WERI-Rb-1 (cell line): ENCODE data around the gene TNPO3.
A peak's percentile ranks its signal among the peaks of the same experiment; 100 is the strongest.

Experiments
- DNase-seq: peaks from one replicate; pipeline ENCODE4 v3.0.0-alpha.2; 2020
- H3K27ac ChIP-seq: fragments of 250-450 bp; sonication (Bioruptor Pico); 2 replicates; pipeline ENCODE4 v1.5.1; 2020; ENCODE audit warnings: mild to moderate bottlenecking, moderate library complexity
- H3K27me3 ChIP-seq: fragments of 250-450 bp; sonication (Bioruptor Pico); 2 replicates; pipeline ENCODE4 v1.5.1; 2021; ENCODE audit warnings: mild to moderate bottlenecking, low read depth, moderate library complexity; ENCODE audit not compliant: insufficient read depth, severe bottlenecking
- H3K36me3 ChIP-seq: fragments of 250-450 bp; sonication (Bioruptor Pico); 2 replicates; pipeline ENCODE4 v1.5.1; 2020; ENCODE audit warnings: mild to moderate bottlenecking, moderate library complexity
- H3K4me3 ChIP-seq: 2 replicates; pipeline ENCODE4 v1.5.1; 2011; ENCODE audit warnings: low read depth, mild to moderate bottlenecking, control low read depth, low read length
- H3K9me3 ChIP-seq: fragments of 250-450 bp; sonication (Bioruptor Pico); 2 replicates; pipeline ENCODE4 v1.5.1; 2021; ENCODE audit warnings: mild to moderate bottlenecking, moderate library complexity; ENCODE audit not compliant: severe bottlenecking
- TF ChIP-seq, protein P1 (sequence below): IDR thresholded peaks from 2 replicates; pipeline ENCODE4 v1.5.1; 2011; ENCODE audit warnings: low read depth, mild to moderate bottlenecking, control low read depth, inconsistent platforms, low read length

The TNPO3 gene

GRCh38 chr7:128922496-128923410 is 132.2 kb downstream of the TNPO3 start:
- no peaks in the 10 kb centered on the region for H3K27me3 ChIP-seq
- no peak overlapping the region for H3K27ac ChIP-seq
- no peak overlapping the region for H3K4me3 ChIP-seq
- H3K9me3 ChIP-seq = no peaks in the 10 kb centered on the region
- no peaks in the 10 kb centered on the region for H3K36me3 ChIP-seq
- TF ChIP-seq, protein P1, sequence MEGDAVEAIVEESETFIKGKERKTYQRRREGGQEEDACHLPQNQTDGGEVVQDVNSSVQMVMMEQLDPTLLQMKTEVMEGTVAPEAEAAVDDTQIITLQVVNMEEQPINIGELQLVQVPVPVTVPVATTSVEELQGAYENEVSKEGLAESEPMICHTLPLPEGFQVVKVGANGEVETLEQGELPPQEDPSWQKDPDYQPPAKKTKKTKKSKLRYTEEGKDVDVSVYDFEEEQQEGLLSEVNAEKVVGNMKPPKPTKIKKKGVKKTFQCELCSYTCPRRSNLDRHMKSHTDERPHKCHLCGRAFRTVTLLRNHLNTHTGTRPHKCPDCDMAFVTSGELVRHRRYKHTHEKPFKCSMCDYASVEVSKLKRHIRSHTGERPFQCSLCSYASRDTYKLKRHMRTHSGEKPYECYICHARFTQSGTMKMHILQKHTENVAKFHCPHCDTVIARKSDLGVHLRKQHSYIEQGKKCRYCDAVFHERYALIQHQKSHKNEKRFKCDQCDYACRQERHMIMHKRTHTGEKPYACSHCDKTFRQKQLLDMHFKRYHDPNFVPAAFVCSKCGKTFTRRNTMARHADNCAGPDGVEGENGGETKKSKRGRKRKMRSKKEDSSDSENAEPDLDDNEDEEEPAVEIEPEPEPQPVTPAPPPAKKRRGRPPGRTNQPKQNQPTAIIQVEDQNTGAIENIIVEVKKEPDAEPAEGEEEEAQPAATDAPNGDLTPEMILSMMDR = no peak
- DNase-seq = no peak

GRCh38 chr7:128921866-128922440 is 133.0 kb downstream of the TNPO3 start:
- DNase-seq = no peak
- Histone ChIP-seq H3K9me3 (no peaks in the 10 kb centered on the region), H3K36me3 (no peaks in the 10 kb centered on the region), H3K27ac (no peak overlapping the region), H3K27me3 (no peaks in the 10 kb centered on the region), H3K4me3 (no peak overlapping the region)
- TF ChIP-seq, protein P1 = no peak

- DNase-seq = no peak
- Histone ChIP-seq H3K27me3 (no peaks in the 10 kb centered on the region), H3K9me3 (no peaks in the 10 kb centered on the region), H3K36me3 (no peaks in the 10 kb centered on the region), H3K4me3 (no peak overlapping the region), H3K27ac (no peak overlapping the region)
- TF ChIP-seq, protein P1 = no peak
Measured at GRCh38 chr7:128920913-128921582, 133.9 kb downstream of the TNPO3 start.

- TF ChIP-seq, protein P1 = peak; percentile 12; the same call in 1 of the 2 replicates
- Histone ChIP-seq H3K27me3 (no peaks in the 10 kb centered on the region), H3K9me3 (no peaks in the 10 kb centered on the region), H3K4me3 (no peak overlapping the region), H3K36me3 (no peaks in the 10 kb centered on the region), H3K27ac (no peak overlapping the region)
- no peak for DNase-seq
Measured at GRCh38 chr7:128919881-128920799, 134.8 kb downstream of the TNPO3 start.

DNA sequence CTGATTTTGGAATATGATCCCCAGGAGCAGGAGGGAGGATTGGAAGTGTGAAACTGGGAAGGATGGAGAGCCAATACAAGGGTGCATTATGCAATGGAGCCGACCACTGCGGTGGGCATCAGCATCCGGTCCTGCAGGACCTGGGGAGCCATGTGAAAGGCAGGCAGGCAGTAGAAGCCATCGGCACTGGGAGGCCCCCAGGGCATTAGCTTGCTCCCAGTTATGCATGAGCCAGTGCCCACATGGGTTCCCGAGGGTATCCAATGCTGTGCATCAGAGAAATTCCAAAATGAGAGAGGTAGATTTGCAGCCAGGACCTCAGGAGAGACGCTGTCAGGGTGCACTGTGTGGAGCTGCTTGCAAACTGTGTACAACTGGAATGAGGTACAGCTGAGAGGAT is 135.7 kb downstream of the TNPO3 start:
- H3K27me3 ChIP-seq = no peaks in the 10 kb centered on the region

More for the DNA sequence above, 135.7 kb downstream of the TNPO3 start:
- TF ChIP-seq, protein P1 = no peak
- no peak for DNase-seq
- Histone ChIP-seq H3K9me3 (no peaks in the 10 kb centered on the region), H3K36me3 (no peaks in the 10 kb centered on the region), H3K27ac (no peak overlapping the region), H3K4me3 (no peak overlapping the region)
